GM19455 (cell line): ENCODE measurements around the gene CEP70.

Source experiments
- ATAC-seq: cut with Tn5 transposase; IDR thresholded peaks from one replicate; pipeline ENCODE4 v1.9.1; 2021; ENCODE audit not compliant: unreplicated experiment

The CEP70 gene

GRCh38 chr3:138472141-138472825 lies 121.8 kb downstream of the CEP70 start:
- ATAC-seq, result no peak

GRCh38 chr3:138471481-138471880 lies 122.6 kb downstream of the CEP70 start:
- ATAC-seq, result no peak

- ATAC-seq, result no peak
Measured at GRCh38 chr3:138470687-138471086, 123.4 kb downstream of the CEP70 start.

GRCh38 chr3:138469874-138470273 lies 124.2 kb downstream of the CEP70 start:
- ATAC-seq, result no peak

GRCh38 chr3:138468886-138469285 lies 125.2 kb downstream of the CEP70 start:
- no peak for ATAC-seq

- ATAC-seq, result no peak
Measured at GRCh38 chr3:138468451-138468850, 125.6 kb downstream of the CEP70 start.

- no peak for ATAC-seq
Measured at GRCh38 chr3:138467931-138468330, 126.1 kb downstream of the CEP70 start.

- no peak for ATAC-seq
Measured at GRCh38 chr3:138465925-138466324, 128.1 kb downstream of the CEP70 start.

GRCh38 chr3:138465451-138465850 lies 128.6 kb downstream of the CEP70 start:
- ATAC-seq, result no peak

- ATAC-seq, result no peak
Measured at GRCh38 chr3:138464491-138464860, 129.6 kb downstream of the CEP70 start.

- ATAC-seq, result no peak
Measured at GRCh38 chr3:138463724-138464490, 130.2 kb downstream of the CEP70 start.

- no peak for ATAC-seq
Measured at GRCh38 chr3:138461896-138462295, 132.2 kb downstream of the CEP70 start.

- no peak for ATAC-seq
Measured at GRCh38 chr3:138461246-138461645, 132.8 kb downstream of the CEP70 start.

- ATAC-seq, result no peak
Measured at GRCh38 chr3:138460536-138461205, 133.4 kb downstream of the CEP70 start.

GRCh38 chr3:138459619-138460535 lies 134.2 kb downstream of the CEP70 start:
- ATAC-seq, result no peak

GRCh38 chr3:138458774-138459499 lies 135.1 kb downstream of the CEP70 start:
- no peak for ATAC-seq

GRCh38 chr3:138457863-138458735 lies 136.0 kb downstream of the CEP70 start:
- ATAC-seq, result no peak

GRCh38 chr3:138456961-138457862 lies 136.8 kb downstream of the CEP70 start:
- ATAC-seq, result no peak
